GM12875 (cell line): ENCODE measurements around the gene TTLL6.
A peak's percentile ranks its signal among the peaks of the same experiment; 100 is the strongest.

Experiments used
- H3K4me3 ChIP-seq: one replicate; pipeline ENCODE4 v1.5.1; 2011; ENCODE audit warnings: low read depth, low read length, control low read depth
- CTCF ChIP-seq: IDR thresholded peaks from 2 replicates; pipeline ENCODE4 v1.5.1; 2011; ENCODE audit warnings: low read depth, mild to moderate bottlenecking, control low read depth, inconsistent platforms, low read length, moderate library complexity, borderline replicate concordance; ENCODE audit not compliant: insufficient read depth

Gene TTLL6

GRCh38 chr17:48816774-48817590, at the start of gene TTLL6:
Gene TTLL6 (minus strand): TSS chr17:48817229. CDS start chr17:48817072, 157 bp downstream.
- TF ChIP-seq CTCF = no peak
- H3K4me3 ChIP-seq = peak within 1 kb of the TSS; percentile 38

GRCh38 chr17:48860456-48860855, 43.4 kb upstream of the TTLL6 start:
- H3K4me3 ChIP-seq = no peak overlapping the region
- TF ChIP-seq CTCF = no peak

GRCh38 chr17:48860034-48860433, 43.0 kb upstream of the TTLL6 start:
- peak; percentile 20; the same call in 1 of the 2 replicates for TF ChIP-seq CTCF

GRCh38 chr17:48856122-48856821, 39.2 kb upstream of the TTLL6 start:
- H3K4me3 ChIP-seq = no peak overlapping the region
- no peak for TF ChIP-seq CTCF

More at GRCh38 chr17:48860034-48860433, 43.0 kb upstream of the TTLL6 start:
- no peak overlapping the region for H3K4me3 ChIP-seq

GRCh38 chr17:48854774-48855476, 37.9 kb upstream of the TTLL6 start:
- H3K4me3 ChIP-seq = no peak overlapping the region
- no peak for TF ChIP-seq CTCF

GRCh38 chr17:48850792-48851323, 33.8 kb upstream of the TTLL6 start:
- TF ChIP-seq CTCF = no peak
- no peak overlapping the region for H3K4me3 ChIP-seq
